ENCODE measurements around the gene CELF2. TPM values are rescaled to one million over a fixed set of nuclear protein-coding genes. Genes with fewer than 3 reads are reported as not detected.

Gene CELF2
- polyA plus RNA-seq, 1 experiment = 24.7 TPM

GRCh38 chr10:11328264-11329061 is 310.8 kb downstream of the CELF2 start:
- Histone ChIP-seq H3K27me3 (ENCODE audit: control insufficient read depth, insufficient read depth, low read length) (no peaks in the 10 kb centered on the region), H3K27ac (ENCODE audit: low read depth, low read length) (no peak overlapping the region), H3K4me3 (ENCODE audit: low read depth, low read length) (no peak overlapping the region), H3K9me3 (ENCODE audit: control insufficient read depth, insufficient read depth, low read length) (no peaks in the 10 kb centered on the region)
- no peak for DNase-seq (ENCODE audit: low read depth, low spot score)
- POLR2A ChIA-PET = no interaction called here
- TF ChIP-seq, protein P1, sequence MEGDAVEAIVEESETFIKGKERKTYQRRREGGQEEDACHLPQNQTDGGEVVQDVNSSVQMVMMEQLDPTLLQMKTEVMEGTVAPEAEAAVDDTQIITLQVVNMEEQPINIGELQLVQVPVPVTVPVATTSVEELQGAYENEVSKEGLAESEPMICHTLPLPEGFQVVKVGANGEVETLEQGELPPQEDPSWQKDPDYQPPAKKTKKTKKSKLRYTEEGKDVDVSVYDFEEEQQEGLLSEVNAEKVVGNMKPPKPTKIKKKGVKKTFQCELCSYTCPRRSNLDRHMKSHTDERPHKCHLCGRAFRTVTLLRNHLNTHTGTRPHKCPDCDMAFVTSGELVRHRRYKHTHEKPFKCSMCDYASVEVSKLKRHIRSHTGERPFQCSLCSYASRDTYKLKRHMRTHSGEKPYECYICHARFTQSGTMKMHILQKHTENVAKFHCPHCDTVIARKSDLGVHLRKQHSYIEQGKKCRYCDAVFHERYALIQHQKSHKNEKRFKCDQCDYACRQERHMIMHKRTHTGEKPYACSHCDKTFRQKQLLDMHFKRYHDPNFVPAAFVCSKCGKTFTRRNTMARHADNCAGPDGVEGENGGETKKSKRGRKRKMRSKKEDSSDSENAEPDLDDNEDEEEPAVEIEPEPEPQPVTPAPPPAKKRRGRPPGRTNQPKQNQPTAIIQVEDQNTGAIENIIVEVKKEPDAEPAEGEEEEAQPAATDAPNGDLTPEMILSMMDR (IDR thresholded peaks at IDR 0.05; ENCODE audit: low read depth, low read length) = no peak
- CTCF ChIA-PET = interaction anchor here (0.6 to 1.3 kb wide), 2 partner anchors 8 to 125 kb away, joined by 4 to 6 read pairs; no protein-coding TSS in a partner anchor

- Histone ChIP-seq H3K4me3 (ENCODE audit: low read depth, low read length) (no peak overlapping the region), H3K27ac (ENCODE audit: low read depth, low read length) (no peak overlapping the region), H3K27me3 (ENCODE audit: control insufficient read depth, insufficient read depth, low read length) (no peaks in the 10 kb centered on the region), H3K9me3 (ENCODE audit: control insufficient read depth, insufficient read depth, low read length) (no peaks in the 10 kb centered on the region)
- TF ChIP-seq, protein P1 (IDR thresholded peaks at IDR 0.05; ENCODE audit: low read depth, low read length) = no peak
- DNase-seq (ENCODE audit: low read depth, low spot score) = no peak
- CTCF ChIA-PET = interaction anchor here (0.6 kb wide), 1 partner anchor 125 kb away, joined by 6 read pairs; no protein-coding TSS in a partner anchor
- POLR2A ChIA-PET = no interaction called here
These were observed 311.5 kb downstream of the CELF2 start for GRCh38 chr10:11329062-11329673.

GRCh38 chr10:11330383-11331045 is 312.8 kb downstream of the CELF2 start:
- POLR2A ChIA-PET = no interaction called here
- H3K9me3 ChIP-seq (ENCODE audit: control insufficient read depth, insufficient read depth, low read length) = no peaks in the 10 kb centered on the region
- H3K27me3 ChIP-seq (ENCODE audit: control insufficient read depth, insufficient read depth, low read length) = no peaks in the 10 kb centered on the region
- TF ChIP-seq, protein P1 (IDR thresholded peaks at IDR 0.05; ENCODE audit: low read depth, low read length) = no peak
- H3K4me3 ChIP-seq (ENCODE audit: low read depth, low read length) = no peak overlapping the region
- no peak overlapping the region for H3K27ac ChIP-seq (ENCODE audit: low read depth, low read length)
- CTCF ChIA-PET = interaction anchor here (0.6 kb wide), 1 partner anchor 13 kb away, joined by 3 read pairs; no protein-coding TSS in a partner anchor
- no peak for DNase-seq (ENCODE audit: low read depth, low spot score)

DNA sequence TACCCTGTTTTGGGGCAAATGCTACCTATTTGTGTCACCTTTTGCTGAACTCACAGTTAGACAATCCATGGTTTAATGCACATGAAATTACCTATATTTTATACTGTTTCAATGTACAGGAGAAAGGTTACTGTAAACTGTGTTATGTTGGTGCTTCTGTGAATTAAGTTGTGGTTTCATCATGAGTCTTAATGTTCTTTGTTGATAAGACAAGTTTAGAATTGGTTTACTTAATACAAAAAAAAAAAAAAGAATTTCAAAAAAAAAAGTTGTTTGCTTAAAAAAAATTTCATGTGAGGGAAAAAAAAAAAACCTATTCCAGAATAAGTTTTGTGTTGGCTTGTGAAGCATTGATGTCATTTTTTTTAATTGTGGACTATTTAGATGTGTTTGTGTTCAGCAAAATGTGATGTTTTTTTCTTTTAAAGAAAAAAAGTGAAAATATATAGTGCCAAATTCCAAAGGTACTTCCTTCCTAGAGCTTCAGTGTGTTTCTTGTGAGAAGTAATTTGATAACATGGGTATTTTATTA is 313.4 kb downstream of the CELF2 start:
- Histone ChIP-seq H3K27me3 (ENCODE audit: control insufficient read depth, insufficient read depth, low read length) (no peaks in the 10 kb centered on the region), H3K9me3 (ENCODE audit: control insufficient read depth, insufficient read depth, low read length) (no peaks in the 10 kb centered on the region), H3K4me3 (ENCODE audit: low read depth, low read length) (no peak overlapping the region), H3K27ac (ENCODE audit: low read depth, low read length) (no peak overlapping the region)
- TF ChIP-seq, protein P1 (IDR thresholded peaks at IDR 0.05; ENCODE audit: low read depth, low read length) = no peak
- CTCF ChIA-PET = interaction anchor here (0.6 kb wide), 1 partner anchor 12 kb away, joined by 3 read pairs; no protein-coding TSS in a partner anchor
- POLR2A ChIA-PET = no interaction called here
- DNase-seq (ENCODE audit: low read depth, low spot score) = no peak

Data from AG04450 (cell line).